ENCODE results near the gene CLCN1.

- TF ChIP-seq CTCF (IDR thresholded peaks at IDR 0.05; ENCODE audit: low read depth, low read length) (no peak), MAX (IDR thresholded peaks at IDR 0.05; ENCODE audit: low read depth, low read length) (no peak), POLR2A (IDR thresholded peaks at IDR 0.05; ENCODE audit: extremely low read depth, insufficient read length) (no peak), MYC (IDR thresholded peaks at IDR 0.05; ENCODE audit: low read depth, low read length) (no peak)
Measured at GRCh38 chr7:143284591-143285469, 31.1 kb upstream of the CLCN1 start, which contains the start of gene TMEM139.
